Activated CD4-positive, alpha-beta T cell treated with anti-CD3 and anti-CD28 coated beads, Interleukin-2, amount 50 U/mL, for 24 hours (primary cell): Measurements from ENCODE around the gene PLXDC2.
"Not testable (repeated sequence)": the region's sequence is repeated elsewhere in the genome, so short reads cannot be mapped to it uniquely, and the experiment has no call there.

ENCODE experiments used
- DNase-seq, 2 donors: peaks; one replicate each; pipeline ENCODE4 v3.0.0-alpha.2; 2020; ENCODE audit warnings: low read depth in 1 of 2, low spot score in 1 of 2

PLXDC2 gene

GRCh38 chr10:19816411-19817230, at the start of gene PLXDC2:
TSS of gene PLXDC2 (plus strand) at chr10:19816432.
- no peak for DNase-seq

- no peak for DNase-seq
Measured at GRCh38 chr10:19767876-19768275, 48.4 kb upstream of the PLXDC2 start.

- DNase-seq: not testable (repeated sequence)
Measured at GRCh38 chr10:19769826-19770225, 46.4 kb upstream of the PLXDC2 start.

GRCh38 chr10:19772972-19773371, 43.3 kb upstream of the PLXDC2 start:
- no peak for DNase-seq

GRCh38 chr10:19775296-19775695, 40.9 kb upstream of the PLXDC2 start:
- no peak for DNase-seq

- no peak for DNase-seq
Measured at GRCh38 chr10:19777806-19778205, 38.4 kb upstream of the PLXDC2 start.

- no peak for DNase-seq
Measured at GRCh38 chr10:19778996-19779395, 37.2 kb upstream of the PLXDC2 start.

- no peak for DNase-seq
Measured at GRCh38 chr10:19782430-19783089, 33.7 kb upstream of the PLXDC2 start.

- no peak for DNase-seq
Measured at GRCh38 chr10:19783721-19784120, 32.5 kb upstream of the PLXDC2 start.

GRCh38 chr10:19785366-19785765, 30.9 kb upstream of the PLXDC2 start:
- DNase-seq: no peak

- DNase-seq: no peak
Measured at GRCh38 chr10:19788075-19788686, 28.1 kb upstream of the PLXDC2 start.

GRCh38 chr10:19788902-19789301, 27.3 kb upstream of the PLXDC2 start:
- DNase-seq: no peak

- DNase-seq: no peak
Measured at GRCh38 chr10:19789607-19790006, 26.6 kb upstream of the PLXDC2 start.

GRCh38 chr10:19791032-19791431, 25.2 kb upstream of the PLXDC2 start:
- no peak for DNase-seq

GRCh38 chr10:19795684-19796083, 20.5 kb upstream of the PLXDC2 start:
- no peak for DNase-seq

- DNase-seq: no peak
Measured at GRCh38 chr10:19800161-19800560, 16.1 kb upstream of the PLXDC2 start.

GRCh38 chr10:19801369-19801768, 14.9 kb upstream of the PLXDC2 start:
- no peak for DNase-seq

- no peak for DNase-seq
Measured at GRCh38 chr10:19803676-19804075, 12.6 kb upstream of the PLXDC2 start.

- DNase-seq: no peak
Measured at GRCh38 chr10:19809481-19809880, 6.8 kb upstream of the PLXDC2 start.

GRCh38 chr10:19811540-19811939, 4.7 kb upstream of the PLXDC2 start:
- DNase-seq: no peak

GRCh38 chr10:19812976-19813375, 3.3 kb upstream of the PLXDC2 start:
- DNase-seq: no peak

GRCh38 chr10:19815036-19815730, 1.0 kb upstream of the PLXDC2 start:
- no peak for DNase-seq
